H1 (cell line): ENCODE data around the gene PRR5L. TPM values are rescaled to one million over a fixed set of nuclear protein-coding genes. Genes with fewer than 3 reads are reported as not detected.
A peak's percentile ranks its signal among the peaks of the same experiment; 100 is the strongest.

ENCODE experiments used
- CTCF ChIA-PET: fragments of 300-600 bp; sonication (Branson Sonifier 250); formaldehyde crosslinking; loops from one replicate; lab custom pipeline; 2021; ENCODE audit not compliant: partially characterized antibody; lab: Charles Lee
- POLR2A ChIA-PET: fragments of 300-600 bp; sonication (Branson Sonifier 250); formaldehyde crosslinking; loops from one replicate; lab custom pipeline; 2021; ENCODE audit warnings: inconsistent platforms; ENCODE audit not compliant: partially characterized antibody; lab: Charles Lee
- DNase-seq, 2 experiments: peaks; one replicate each; pipeline versions ENCODE4 v3.0.0 to v3.0.0-alpha.2; 2010 to 2022; ENCODE audit warnings: low spot score in 2 of 2, low read depth in 1 of 2, mixed read lengths in 1 of 2
- FAIRE-seq: peaks from 2 replicates; lab custom pipeline; 2011; peaks lifted over from hg19 to GRCh38; lab: Jason Lieb, UNC
- H2AFZ ChIP-seq: 2 replicates; pipeline ENCODE4 v1.8.1; 2012; ENCODE audit warnings: low read length, inconsistent platforms
- H2AK5ac ChIP-seq: 2 replicates; pipeline ENCODE4 v1.6.1; 2013; ENCODE audit warnings: low read depth, low read length
- H2BK120ac ChIP-seq: replicated peaks from 2 replicates; pipeline ENCODE3; 2013; ENCODE audit warnings: low read depth, low read length, inconsistent platforms
- H2BK12ac ChIP-seq: 2 replicates; pipeline ENCODE4 v1.6.1; 2013; ENCODE audit warnings: low read depth, low read length
- H2BK15ac ChIP-seq: 2 replicates; pipeline ENCODE4 v1.6.1; 2013; ENCODE audit warnings: low read length
- H2BK20ac ChIP-seq: 2 replicates; pipeline ENCODE4 v1.6.1; 2013; ENCODE audit warnings: low read length
- H2BK5ac ChIP-seq: 2 replicates; pipeline ENCODE4 v1.6.1; 2013; ENCODE audit warnings: low read depth, low read length
- H3K14ac ChIP-seq: 2 replicates; pipeline ENCODE4 v1.6.1; 2013; ENCODE audit warnings: inconsistent platforms; ENCODE audit not compliant: insufficient read length
- H3K18ac ChIP-seq: 2 replicates; pipeline ENCODE4 v1.6.1; 2013; ENCODE audit warnings: low read length; ENCODE audit errors: extremely low read depth
- H3K23ac ChIP-seq: 2 replicates; pipeline ENCODE4 v1.6.1; 2013; ENCODE audit warnings: inconsistent platforms; ENCODE audit not compliant: insufficient read length
- H3K23me2 ChIP-seq: 2 replicates; pipeline ENCODE4 v1.6.1; 2013; ENCODE audit warnings: low read depth, low read length
- H3K27ac ChIP-seq: 2 replicates; pipeline ENCODE4 v1.6.1; 2011; ENCODE audit warnings: low read depth, low read length, inconsistent platforms
- H3K27me3 ChIP-seq, 4 experiments: replicated peaks in 1 of 4; 1 replicate in 1 of 4; 2 replicates in 3 of 4; pipeline versions ENCODE4 v1.6.1 to v1.8.1; 2011 to 2013; ENCODE audit warnings: low read length in 3 of 4, mild to moderate bottlenecking in 3 of 4, inconsistent platforms in 2 of 4, mixed read lengths in 2 of 4, moderate library complexity in 1 of 4; ENCODE audit not compliant: control insufficient read depth in 3 of 4, insufficient read depth in 3 of 4; ENCODE audit errors: extremely low read depth in 1 of 4
- H3K36me3 ChIP-seq, 4 experiments: 2 replicates each; pipeline versions ENCODE4 v1.6.1 to v1.8.1; 2011 to 2013; ENCODE audit warnings: mild to moderate bottlenecking in 4 of 4, low read length in 3 of 4, moderate library complexity in 2 of 4, control low read depth in 1 of 4, inconsistent platforms in 1 of 4; ENCODE audit not compliant: insufficient read depth in 4 of 4, control insufficient read depth in 2 of 4
- H3K4ac ChIP-seq: replicated peaks from 2 replicates; pipeline ENCODE3; 2013; ENCODE audit warnings: low read length, low read depth, mixed read lengths, inconsistent platforms; ENCODE audit not compliant: insufficient read length
- H3K4me1 ChIP-seq, 4 experiments: replicated peaks in 1 of 4; 1 replicate in 1 of 4; 2 replicates in 3 of 4; pipeline versions ENCODE4 v1.6.1 to v1.8.1; 2011 to 2013; ENCODE audit warnings: low read length in 3 of 4, inconsistent platforms in 2 of 4, mixed read lengths in 1 of 4; ENCODE audit not compliant: insufficient read depth in 4 of 4, control insufficient read depth in 3 of 4
- H3K4me2 ChIP-seq, 2 experiments: 2 replicates each; pipeline versions ENCODE4 v1.6.1 to v1.8.1; 2011 to 2013; ENCODE audit warnings: low read depth in 2 of 2, low read length in 2 of 2, control low read depth in 1 of 2, inconsistent platforms in 1 of 2, mild to moderate bottlenecking in 1 of 2; ENCODE audit not compliant: insufficient read depth in 1 of 2
- H3K4me3 ChIP-seq, 4 experiments: fragments of 200-600, 300-600 bp in 1 of 4; sonication (generic), shearing (Covaris generic), sonication (Bioruptor Twin) in 1 of 4; 2 replicates each; pipeline versions ENCODE4 v1.5.1 to v1.8.1; 2011 to 2016; ENCODE audit warnings: low read length in 4 of 4, low read depth in 3 of 4, control low read depth in 2 of 4, inconsistent platforms in 2 of 4, mild to moderate bottlenecking in 2 of 4, mixed read lengths in 1 of 4, moderate library complexity in 1 of 4; ENCODE audit not compliant: insufficient read depth in 2 of 4; ENCODE audit errors: extremely low read depth in 1 of 4
- H3K56ac ChIP-seq: replicated peaks from 2 replicates; pipeline ENCODE3; 2013; ENCODE audit warnings: low read depth, mild to moderate bottlenecking, mixed read lengths, low read length, inconsistent platforms; ENCODE audit not compliant: insufficient read length
- H3K79me1 ChIP-seq: 2 replicates; pipeline ENCODE4 v1.6.1; 2013; ENCODE audit warnings: low read depth, low read length, control low read depth
- H3K79me2 ChIP-seq, 2 experiments: 2 replicates each; pipeline versions ENCODE4 v1.6.1 to v1.8.1; 2012 to 2013; ENCODE audit warnings: low read length in 2 of 2, mild to moderate bottlenecking in 2 of 2, inconsistent platforms in 1 of 2; ENCODE audit not compliant: insufficient read depth in 2 of 2, control insufficient read depth in 1 of 2
- H3K9ac ChIP-seq, 4 experiments: replicated peaks in 1 of 4; 1 replicate in 1 of 4; 2 replicates in 3 of 4; pipeline versions ENCODE4 v1.6.1 to v1.8.1; 2011 to 2013; ENCODE audit warnings: low read depth in 3 of 4, low read length in 3 of 4, control low read depth in 2 of 4, mild to moderate bottlenecking in 2 of 4, moderate library complexity in 2 of 4, inconsistent platforms in 1 of 4; ENCODE audit errors: extremely low read depth in 1 of 4
- H3K9me3 ChIP-seq, 2 experiments: 2 replicates each; pipeline versions ENCODE4 v1.6.1 to v1.8.1; 2012 to 2013; ENCODE audit warnings: mild to moderate bottlenecking in 2 of 2, moderate library complexity in 2 of 2, control low read depth in 1 of 2, inconsistent platforms in 1 of 2, low read depth in 1 of 2, low read length in 1 of 2, mixed read lengths in 1 of 2; ENCODE audit not compliant: insufficient read depth in 2 of 2
- H4K20me1 ChIP-seq, 2 experiments: replicated peaks in 1 of 2; 2 replicates each; pipeline versions ENCODE3 to v1.8.1; 2011 to 2013; ENCODE audit warnings: inconsistent platforms in 2 of 2, low read length in 2 of 2, mild to moderate bottlenecking in 1 of 2; ENCODE audit not compliant: insufficient read depth in 2 of 2, control insufficient read depth in 1 of 2
- H4K5ac ChIP-seq: 2 replicates; pipeline ENCODE4 v1.6.1; 2013; ENCODE audit warnings: low read length, low read depth, mixed read lengths, inconsistent platforms; ENCODE audit not compliant: insufficient read length
- H4K8ac ChIP-seq: 2 replicates; pipeline ENCODE4 v1.8.0; 2013; ENCODE audit warnings: mild to moderate bottlenecking, moderate library complexity, low read length, inconsistent platforms; ENCODE audit not compliant: insufficient read depth; ENCODE audit errors: extremely low read depth
- H4K91ac ChIP-seq: replicated peaks from 2 replicates; pipeline ENCODE3; 2013; ENCODE audit warnings: low read length, mixed read lengths, inconsistent platforms; ENCODE audit not compliant: insufficient read length
- ATF2 ChIP-seq: IDR thresholded peaks from 2 replicates; pipeline ENCODE4 v1.6.1; 2012; ENCODE audit warnings: low read length, inconsistent platforms
- MAFK ChIP-seq: IDR thresholded peaks from 2 replicates; pipeline ENCODE4 v1.6.1; 2012; ENCODE audit warnings: low read depth, mild to moderate bottlenecking, improper control_type of control experiment, low read length
- SAP30 ChIP-seq: fragments of 300-600 bp; sonication (generic); IDR thresholded peaks from 2 replicates; pipeline ENCODE4 v1.7.1; 2012; ENCODE audit warnings: low read length, moderate library complexity, mild to moderate bottlenecking, inconsistent platforms; ENCODE audit not compliant: insufficient read depth, insufficient replicate concordance
- WGBS, 2 experiments: shearing (Covaris generic) in 1 of 2; methylation state at CpG; one replicate each; pipeline versions ENCODE4 v1.1.6 to v1.1.7; 2013 to 2015; ENCODE audit warnings: low lambda C conversion rate in 2 of 2, mixed read lengths in 2 of 2, inconsistent platforms in 1 of 2, low coverage in 1 of 2, missing lambda C conversion rate in 1 of 2; ENCODE audit not compliant: insufficient replicate concordance in 2 of 2, insufficient coverage in 1 of 2, insufficient read length in 1 of 2; ENCODE audit errors: extremely low coverage in 1 of 2, missing lambda C conversion rate in 1 of 2; 5-methylcytosine and 5-hydroxymethylcytosine counted together
- polyA plus RNA-seq, 7 experiments: library from polyadenylated mRNA; depleted of rRNA in 3 of 7; stranded (reverse) in 5 of 7; unstranded in 2 of 7; fragments of >200 nt in 5 of 7; fragments of 200-250 nt in 2 of 7; gene quantifications; 1 replicate in 5 of 7; 2 replicates in 1 of 7; 4 replicates in 1 of 7; pipeline versions ENCODE4 v1.2.1 to v1.2.3, GENCODE V29; 2011 to 2013; ENCODE audit warnings: missing spikeins in 2 of 7, mixed read lengths in 2 of 7
- total RNA-seq: library from RNA; stranded (reverse); fragmentation: NEBNext Ultra II Directional; extraction: Animal tissue kit (Norgen Biotek cat#: 25700); gene quantifications from 2 replicates; pipeline ENCODE4 v1.2.1, GENCODE V29; 2021

The PRR5L gene
- total and polyA plus RNA-seq, 2 of the 8 experiments (the other 6 are each of a cell fraction or from before 2014, with no cell fraction given) = 6.6 to 10.1 TPM

DNA sequence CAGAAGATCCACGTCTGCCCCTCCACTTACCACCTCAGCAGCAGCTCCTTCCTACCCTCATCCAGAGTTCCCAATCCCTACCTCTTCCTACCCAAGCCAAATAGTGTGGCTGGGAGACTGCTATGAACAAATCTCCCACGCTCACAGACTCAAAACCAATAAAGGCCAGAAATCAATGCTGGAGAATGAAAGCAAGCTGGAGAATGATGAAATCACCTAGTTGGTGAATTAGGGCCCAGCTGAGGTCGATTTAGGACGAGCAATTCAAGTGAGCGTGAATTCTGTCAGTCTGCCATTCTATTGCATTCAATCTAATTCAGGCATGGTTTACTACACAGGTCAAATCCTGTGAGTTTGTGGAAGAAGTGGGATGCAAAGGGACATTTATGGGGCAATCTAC, 29.3 kb upstream of the PRR5L start:
- 76% methylated on average over 5 of the region's 5 CpGs; no CpG with 5 or more reads in 1 of the 2 experiments for WGBS, 2 experiments
- no peak for TF ChIP-seq ATF2
- TF ChIP-seq MAFK = no peak
- no peak for TF ChIP-seq SAP30
- Histone ChIP-seq H3K4me2 (no peak overlapping the region), H3K4me3 (no peak overlapping the region), H3K23me2 (no peaks in the 10 kb centered on the region), H2BK12ac (0 out of 2 replicates have a peak overlapping the region, but pooled peaks have one; percentile 46), H2AFZ (no peak overlapping the region), H3K27me3 (0 out of 7 replicates have a peak, but pooled peaks cover 0 to 2% (median 0%) of the 10 kb centered on the region in 4 experiments), H3K4me1 (no peaks in the 10 kb centered on the region), H2BK20ac (no peak overlapping the region), H3K9ac (no peak overlapping the region), H3K36me3 (no peaks in the 10 kb centered on the region), H3K9me3 (no peaks in the 10 kb centered on the region), H3K79me1 (no peaks in the 10 kb centered on the region), H3K56ac (no peak overlapping the region), H3K23ac (no peak overlapping the region), H3K18ac (no peak overlapping the region), H4K5ac (no peak overlapping the region), H3K27ac (no peak overlapping the region), H2BK5ac (no peak overlapping the region), H4K91ac (no peak overlapping the region), H3K14ac (no peak overlapping the region), H2BK15ac (no peak overlapping the region), H4K20me1 (no peaks in the 10 kb centered on the region), H2BK120ac (no peak overlapping the region), H3K79me2 (no peaks in the 10 kb centered on the region), H3K4ac (no peak overlapping the region), H2AK5ac (no peak overlapping the region), H4K8ac (no peak overlapping the region; the same call in 1 of the 2 replicates)
- ChIA-PET POLR2A (interaction anchor here (1.2 kb wide), 1 partner anchor 12 kb away, joined by 4 read pairs; no protein-coding TSS in a partner anchor), CTCF (interaction anchor here (0.6 to 6.5 kb wide), 41 partner anchors 8 to 780 kb away, joined by 3 to 53 read pairs (median 4); no protein-coding TSS in a partner anchor)
- FAIRE-seq (no peak), DNase-seq (no peak)
